HUES64 (cell line): ENCODE results near the gene PHACTR1.

Source experiments
- H3K27ac ChIP-seq: 2 replicates; pipeline ENCODE4 v1.7.0; 2013; ENCODE audit warnings: low read depth, low read length, inconsistent platforms
- H3K27me3 ChIP-seq: 2 replicates; pipeline ENCODE4 v1.6.1; 2013; ENCODE audit warnings: mild to moderate bottlenecking, low read length; ENCODE audit not compliant: insufficient read depth
- H3K36me3 ChIP-seq: 2 replicates; pipeline ENCODE4 v1.6.1; 2013; ENCODE audit warnings: mild to moderate bottlenecking, low read length; ENCODE audit not compliant: insufficient read depth
- H3K4me1 ChIP-seq: 2 replicates; pipeline ENCODE4 v1.6.1; 2013; ENCODE audit warnings: mild to moderate bottlenecking, low read length, moderate library complexity; ENCODE audit not compliant: insufficient read depth
- H3K4me3 ChIP-seq: 2 replicates; pipeline ENCODE4 v1.5.1; 2013; ENCODE audit warnings: mild to moderate bottlenecking, low read length, moderate library complexity
- H3K9ac ChIP-seq: 2 replicates; pipeline ENCODE4 v1.6.1; 2013; ENCODE audit warnings: mild to moderate bottlenecking, low read depth, low read length
- H3K9me3 ChIP-seq: 2 replicates; pipeline ENCODE4 v1.6.1; 2013; ENCODE audit warnings: low read depth, low read length; ENCODE audit not compliant: insufficient read depth
- WGBS: fragments of 150-250, 120-280 bp; methylation state at CpG from one replicate; pipeline ENCODE4 v1.1.7; 2013; ENCODE audit warnings: missing lambda C conversion rate; 5-methylcytosine and 5-hydroxymethylcytosine counted together

PHACTR1 gene

GRCh38 chr6:13163161-13163944 is 446.8 kb downstream of the PHACTR1 start:
- Histone ChIP-seq H3K27ac (no peak overlapping the region), H3K9ac (no peak overlapping the region), H3K4me1 (peaks cover 6% of the 10 kb centered on the region; the same call in 1 of the 2 replicates), H3K4me3 (no peak overlapping the region), H3K27me3 (no peaks in the 10 kb centered on the region), H3K36me3 (no peaks in the 10 kb centered on the region), H3K9me3 (no peaks in the 10 kb centered on the region)
- WGBS: 89% methylated on average over 2 of the region's 2 CpGs

GRCh38 chr6:13164291-13164690 is 447.7 kb downstream of the PHACTR1 start:
- H3K9ac ChIP-seq: no peak overlapping the region
- peaks cover 6% of the 10 kb centered on the region; the same call in 1 of the 2 replicates for H3K4me1 ChIP-seq
- H3K27me3 ChIP-seq: no peaks in the 10 kb centered on the region
- 96% methylated on average over 8 of the region's 8 CpGs for WGBS
- no peaks in the 10 kb centered on the region for H3K9me3 ChIP-seq
- no peak overlapping the region for H3K27ac ChIP-seq
- no peak overlapping the region for H3K4me3 ChIP-seq
- H3K36me3 ChIP-seq: no peaks in the 10 kb centered on the region

- Histone ChIP-seq H3K27ac (no peak overlapping the region), H3K4me3 (no peak overlapping the region), H3K4me1 (peaks cover 6% of the 10 kb centered on the region; the same call in 1 of the 2 replicates), H3K36me3 (no peaks in the 10 kb centered on the region), H3K9ac (no peak overlapping the region), H3K9me3 (no peaks in the 10 kb centered on the region), H3K27me3 (no peaks in the 10 kb centered on the region)
- WGBS: 87% methylated on average over 10 of the region's 10 CpGs
Measured at GRCh38 chr6:13165502-13166172, 449.1 kb downstream of the PHACTR1 start.

GRCh38 chr6:13166269-13166668 is 449.7 kb downstream of the PHACTR1 start:
- H3K4me3 ChIP-seq: no peak overlapping the region
- no peaks in the 10 kb centered on the region for H3K27me3 ChIP-seq
- H3K4me1 ChIP-seq: peaks cover 6% of the 10 kb centered on the region; the same call in 1 of the 2 replicates
- WGBS: 92% methylated on average over 4 of the region's 5 CpGs
- no peak overlapping the region for H3K9ac ChIP-seq
- no peaks in the 10 kb centered on the region for H3K36me3 ChIP-seq
- H3K9me3 ChIP-seq: no peaks in the 10 kb centered on the region
- H3K27ac ChIP-seq: no peak overlapping the region

- H3K9ac ChIP-seq: no peak overlapping the region
- no peak overlapping the region for H3K27ac ChIP-seq
- no peaks in the 10 kb centered on the region for H3K27me3 ChIP-seq
- H3K36me3 ChIP-seq: no peaks in the 10 kb centered on the region
- WGBS: 93% methylated on average over 3 of the region's 3 CpGs
- peaks cover 6% of the 10 kb centered on the region; the same call in 1 of the 2 replicates for H3K4me1 ChIP-seq
- H3K9me3 ChIP-seq: no peaks in the 10 kb centered on the region
- no peak overlapping the region for H3K4me3 ChIP-seq
Measured at GRCh38 chr6:13166916-13167315, 450.3 kb downstream of the PHACTR1 start.

- Histone ChIP-seq H3K36me3 (no peaks in the 10 kb centered on the region), H3K27ac (no peak overlapping the region), H3K27me3 (no peaks in the 10 kb centered on the region), H3K4me1 (peaks cover 33% of the 10 kb centered on the region), H3K9ac (no peak overlapping the region), H3K4me3 (no peak overlapping the region), H3K9me3 (no peaks in the 10 kb centered on the region)
- WGBS: 91% methylated on average over 3 of the region's 3 CpGs
Measured at GRCh38 chr6:13172291-13172690, 455.7 kb downstream of the PHACTR1 start.

GRCh38 chr6:13175087-13175486 is 458.5 kb downstream of the PHACTR1 start:
- no peak overlapping the region; the same call in 1 of the 2 replicates for H3K27ac ChIP-seq
- H3K4me1 ChIP-seq: peaks cover 33% of the 10 kb centered on the region
- 71% methylated on average over 2 of the region's 2 CpGs for WGBS
- H3K9me3 ChIP-seq: no peaks in the 10 kb centered on the region
- no peaks in the 10 kb centered on the region for H3K36me3 ChIP-seq
- no peaks in the 10 kb centered on the region for H3K27me3 ChIP-seq
- no peak overlapping the region for H3K9ac ChIP-seq
- H3K4me3 ChIP-seq: no peak overlapping the region

- WGBS: 56% methylated on average over 4 of the region's 4 CpGs
- no peaks in the 10 kb centered on the region for H3K9me3 ChIP-seq
- peaks cover 33% of the 10 kb centered on the region for H3K4me1 ChIP-seq
- no peak overlapping the region for H3K27ac ChIP-seq
- no peak overlapping the region for H3K9ac ChIP-seq
- no peaks in the 10 kb centered on the region for H3K27me3 ChIP-seq
- no peak overlapping the region for H3K4me3 ChIP-seq
- no peaks in the 10 kb centered on the region for H3K36me3 ChIP-seq
Measured at GRCh38 chr6:13175759-13176158, 459.2 kb downstream of the PHACTR1 start.

- H3K9me3 ChIP-seq: no peaks in the 10 kb centered on the region
- 78% methylated on average over 2 of the region's 2 CpGs for WGBS
- H3K4me1 ChIP-seq: peaks cover 32% of the 10 kb centered on the region
- H3K4me3 ChIP-seq: no peak overlapping the region
- no peak overlapping the region for H3K9ac ChIP-seq
- H3K27ac ChIP-seq: no peak overlapping the region
- no peaks in the 10 kb centered on the region for H3K27me3 ChIP-seq
- H3K36me3 ChIP-seq: no peaks in the 10 kb centered on the region
Measured at GRCh38 chr6:13177664-13178063, 461.1 kb downstream of the PHACTR1 start.

- no peaks in the 10 kb centered on the region for H3K36me3 ChIP-seq
- H3K27me3 ChIP-seq: no peaks in the 10 kb centered on the region
- 79% methylated on average over 4 of the region's 5 CpGs for WGBS
- H3K9me3 ChIP-seq: no peaks in the 10 kb centered on the region
- H3K27ac ChIP-seq: no peak overlapping the region
- H3K4me3 ChIP-seq: no peak overlapping the region
- H3K4me1 ChIP-seq: peaks cover 29% of the 10 kb centered on the region
- H3K9ac ChIP-seq: no peak overlapping the region
Measured at GRCh38 chr6:13178107-13178506, 461.5 kb downstream of the PHACTR1 start.

- no peak overlapping the region for H3K4me3 ChIP-seq
- no peak overlapping the region for H3K9ac ChIP-seq
- no peak overlapping the region for H3K27ac ChIP-seq
- no peaks in the 10 kb centered on the region for H3K27me3 ChIP-seq
- peaks cover 7% of the 10 kb centered on the region for H3K4me1 ChIP-seq
- 94% methylated on average over 7 of the region's 7 CpGs for WGBS
- H3K36me3 ChIP-seq: no peaks in the 10 kb centered on the region
- H3K9me3 ChIP-seq: no peaks in the 10 kb centered on the region
Measured at GRCh38 chr6:13180538-13180937, 464.0 kb downstream of the PHACTR1 start.
